Measurements from ENCODE around the gene VSTM2L.

DNA sequence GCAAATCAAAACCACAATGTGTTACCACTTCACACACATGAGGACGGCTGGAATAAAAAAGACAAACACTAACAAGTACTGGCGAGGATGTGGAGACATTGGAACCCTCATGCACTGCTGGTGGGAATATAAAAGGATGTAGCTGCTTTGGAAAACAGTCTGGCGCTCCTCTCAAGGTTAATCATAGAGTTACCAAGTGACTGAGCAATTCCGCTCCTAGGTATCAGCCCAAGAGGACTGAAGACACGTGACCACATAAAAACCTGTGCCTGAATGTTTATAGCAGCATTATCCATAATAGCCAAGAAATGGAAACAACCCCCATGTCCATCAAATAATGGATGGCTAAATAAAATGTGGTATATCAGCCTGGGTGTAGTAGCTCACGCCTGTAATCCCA is 45.0 kb downstream of the VSTM2L start:
- TF ChIP-seq CTCF (IDR thresholded peaks at IDR 0.05; ENCODE audit: borderline replicate concordance, extremely low read depth, low read length, poor library complexity, severe bottlenecking) (no peak), EZH2 (IDR thresholded peaks at IDR 0.05; ENCODE audit: borderline replicate concordance, low read depth, low read length, severe bottlenecking) (no peak)

All from DND-41 (cell line).